WTC11 (cell line): Measurements from ENCODE around the gene ZNF823. TPM values are rescaled to one million over a fixed set of nuclear protein-coding genes. Genes with fewer than 3 reads are reported as not detected.

Experiments used
- ATAC-seq: fragments of 200-7000 bp; cut with Tn5 transposase; 2 replicates; pipeline ENCODE4 v1.10.0; 2021; ENCODE audit warnings: mild to moderate bottlenecking, moderate library complexity
- CTCF ChIA-PET: fragments of 300-600 bp; sonication (Branson Sonifier 250); formaldehyde crosslinking; loops from one replicate; lab custom pipeline; 2021; ENCODE audit warnings: antibody characterized with exemption; lab: Charles Lee
- POLR2A ChIA-PET: fragments of 350-600 bp; sonication (Branson Sonifier 250); formaldehyde crosslinking; loops from one replicate; lab custom pipeline; 2021; ENCODE audit warnings: antibody characterized with exemption; lab: Charles Lee
- DNase-seq: peaks from one replicate; pipeline ENCODE4 v3.0.0; 2021; ENCODE audit warnings: low spot score
- H3K27ac Mint-ChIP-seq: 2 replicates; pipeline ENCODE4 v1.8.0; 2021; ENCODE audit warnings: mixed read lengths
- H3K27me3 Mint-ChIP-seq: 2 replicates; pipeline ENCODE4 v1.8.0; 2021; ENCODE audit warnings: low read depth, mild to moderate bottlenecking, moderate library complexity, mixed read lengths
- H3K36me3 Mint-ChIP-seq: 2 replicates; pipeline ENCODE4 v1.8.0; 2021; ENCODE audit warnings: mixed read lengths
- H3K4me1 Mint-ChIP-seq: 2 replicates; pipeline ENCODE4 v1.8.0; 2022; ENCODE audit warnings: mixed read lengths
- H3K4me3 Mint-ChIP-seq: 2 replicates; pipeline ENCODE4 v1.8.0; 2021; ENCODE audit warnings: mild to moderate bottlenecking, moderate library complexity, mixed read lengths
- H3K9me3 Mint-ChIP-seq: 2 replicates; pipeline ENCODE4 v1.8.0; 2021; ENCODE audit warnings: mixed read lengths
- ELF4 ChIP-seq: sonication (generic); formaldehyde crosslinking; IDR thresholded peaks from 2 replicates; pipeline ENCODE4 v1.8.1; 2022; ENCODE audit warnings: low read depth, mild to moderate bottlenecking, moderate library complexity, missing genetic modification reagents
- ESRRA ChIP-seq: sonication (generic); formaldehyde crosslinking; IDR thresholded peaks from 2 replicates; pipeline ENCODE4 v1.8.1; 2022; ENCODE audit warnings: mild to moderate bottlenecking, missing genetic modification reagents, borderline replicate concordance
- FOXP1 ChIP-seq: sonication (generic); formaldehyde crosslinking; IDR thresholded peaks from 2 replicates; pipeline ENCODE4 v1.8.0; 2022; ENCODE audit warnings: missing genetic modification reagents, mild to moderate bottlenecking, moderate library complexity, borderline replicate concordance
- GABPB1 ChIP-seq: sonication (generic); formaldehyde crosslinking; IDR thresholded peaks from 2 replicates; pipeline ENCODE4 v1.8.1; 2023; ENCODE audit warnings: mild to moderate bottlenecking, missing genetic modification reagents
- JAZF1 ChIP-seq: fragments of 250-450 bp; sonication (Bioruptor Pico); IDR thresholded peaks from 2 replicates; pipeline ENCODE4 v1.9.0; 2021; ENCODE audit warnings: moderate library complexity, mild to moderate bottlenecking, inconsistent platforms
- MYBL2 ChIP-seq: sonication (generic); formaldehyde crosslinking; IDR thresholded peaks from 2 replicates; pipeline ENCODE4 v1.8.1; 2023; ENCODE audit warnings: mild to moderate bottlenecking, moderate library complexity, missing genetic modification reagents
- SMAD4 ChIP-seq: sonication (generic); formaldehyde crosslinking; IDR thresholded peaks from 2 replicates; pipeline ENCODE4 v1.8.0; 2022; ENCODE audit warnings: mild to moderate bottlenecking, missing genetic modification reagents
- SOX15 ChIP-seq: fragments of 250-450 bp; sonication (Bioruptor Pico); IDR thresholded peaks from 2 replicates; pipeline ENCODE4 v1.9.0; 2021; ENCODE audit warnings: mild to moderate bottlenecking
- TCF7 ChIP-seq: sonication (generic); formaldehyde crosslinking; IDR thresholded peaks from 2 replicates; pipeline ENCODE4 v1.8.0; 2022; ENCODE audit warnings: mild to moderate bottlenecking, low read depth, missing genetic modification reagents, moderate library complexity
- TEAD4 ChIP-seq: sonication (generic); formaldehyde crosslinking; IDR thresholded peaks from 2 replicates; pipeline ENCODE4 v1.8.0; 2022; ENCODE audit warnings: mild to moderate bottlenecking, missing genetic modification reagents
- ZNF416 ChIP-seq: fragments of 250-450 bp; sonication (Bioruptor Pico); IDR thresholded peaks from 2 replicates; pipeline ENCODE4 v1.9.0; 2021; ENCODE audit warnings: mild to moderate bottlenecking, inconsistent platforms
- total RNA-seq: library from RNA; stranded (reverse); gene quantifications from 3 replicates; pipeline ENCODE4 v1.2.3, GENCODE V29; 2021
- TF ChIP-seq, protein P1 (sequence below): sonication (generic); formaldehyde crosslinking; IDR thresholded peaks from 2 replicates; pipeline ENCODE4 v1.8.1; 2022; ENCODE audit warnings: mild to moderate bottlenecking, missing genetic modification reagents, moderate library complexity, borderline replicate concordance
- TF ChIP-seq, protein P2 (sequence below): sonication (generic); formaldehyde crosslinking; IDR thresholded peaks from 2 replicates; pipeline ENCODE4 v1.8.0; 2022; ENCODE audit warnings: missing genetic modification reagents

ZNF823 gene
- total RNA-seq, 1 experiment from 2014 or later = 5.4 TPM

DNA sequence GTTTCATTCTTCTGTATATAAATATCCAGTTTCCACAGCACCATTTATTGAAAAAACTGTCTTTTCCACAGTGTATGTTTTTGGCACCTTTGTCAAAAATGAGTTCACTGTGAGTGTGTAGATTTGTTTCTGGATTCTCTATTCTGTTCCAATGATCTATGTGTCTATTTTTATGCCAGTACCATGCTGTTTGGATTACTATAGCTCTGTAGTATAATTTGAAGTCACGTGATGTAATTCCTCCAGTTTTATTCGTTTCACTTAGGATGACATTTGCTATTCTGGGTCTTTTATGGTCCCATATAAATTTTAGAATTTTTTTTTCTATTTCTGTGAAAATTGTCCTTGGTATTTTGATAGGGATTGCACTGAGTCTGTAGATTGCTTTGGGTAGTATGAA is 11.0 kb upstream of the ZNF823 start:
- TF ChIP-seq JAZF1 (CRISPR knock-in tag) (no peak), SOX15 (no peak)
- Mint-ChIP-seq H3K4me1 (no peaks in the 10 kb centered on the region), H3K36me3 (peaks cover 14% of the 10 kb centered on the region), H3K27me3 (peaks cover 28% of the 10 kb centered on the region), H3K4me3 (no peak overlapping the region), H3K9me3 (peaks cover 72% of the 10 kb centered on the region), H3K27ac (no peak overlapping the region)
- ATAC-seq (no peak), DNase-seq (no peak)
- CTCF ChIA-PET = no interaction called here
- POLR2A ChIA-PET = no interaction called here

DNA sequence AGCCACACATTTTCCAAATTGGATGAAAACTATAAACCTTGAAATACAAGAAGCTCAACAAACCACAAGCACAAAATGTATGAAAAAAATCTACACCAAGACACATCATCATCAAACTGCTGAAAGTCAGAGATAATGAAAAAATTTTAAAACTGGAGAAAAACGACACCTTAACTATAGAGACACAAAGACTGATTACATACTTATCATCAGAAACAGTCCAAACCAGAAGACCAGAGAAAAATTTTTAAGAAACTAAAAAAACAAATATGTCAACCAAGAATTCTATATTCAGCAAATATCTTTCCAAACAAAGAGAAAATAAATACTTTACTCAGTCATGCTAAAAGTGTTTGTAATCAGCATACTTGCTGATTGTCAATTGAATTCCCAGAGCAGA is 8.5 kb upstream of the ZNF823 start:
- Mint-ChIP-seq H3K27ac (no peak overlapping the region), H3K27me3 (peaks cover 20% of the 10 kb centered on the region), H3K36me3 (peaks cover 14% of the 10 kb centered on the region), H3K4me3 (no peak overlapping the region), H3K9me3 (peaks cover 54% of the 10 kb centered on the region), H3K4me1 (no peaks in the 10 kb centered on the region)
- DNase-seq (no peak), ATAC-seq (no peak)
- CTCF ChIA-PET = interaction anchor here (0.6 kb wide), 1 partner anchor 238 kb away, joined by 3 read pairs; no protein-coding TSS in a partner anchor
- no peak for TF ChIP-seq ZNF416 (CRISPR knock-in tag)
- POLR2A ChIA-PET = no interaction called here

DNA sequence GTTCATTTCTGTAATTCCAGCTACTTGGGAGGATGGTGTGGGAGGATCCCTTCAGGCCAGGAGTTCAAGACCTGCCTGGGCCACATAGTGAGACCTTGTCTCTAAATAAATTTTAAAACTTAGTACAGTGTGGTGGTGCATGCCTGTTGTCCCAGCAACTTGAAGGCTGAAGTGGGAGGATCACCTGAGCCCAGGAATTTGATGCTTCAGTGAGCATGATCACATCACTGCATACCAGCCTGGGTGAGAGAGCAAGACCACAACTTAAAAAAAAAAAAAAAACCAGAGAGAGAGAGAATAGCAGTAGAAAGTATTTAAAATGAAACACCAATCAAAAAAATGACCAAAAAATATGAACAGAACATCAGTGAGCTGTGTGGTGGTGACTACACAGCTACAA is 7.1 kb upstream of the ZNF823 start:
- POLR2A ChIA-PET = no interaction called here
- no peak overlapping the region for H3K4me3 Mint-ChIP-seq
- H3K27me3 Mint-ChIP-seq = peaks cover 29% of the 10 kb centered on the region
- no peaks in the 10 kb centered on the region for H3K4me1 Mint-ChIP-seq
- CTCF ChIA-PET = no interaction called here
- DNase-seq = no peak
- H3K36me3 Mint-ChIP-seq = peaks cover 14% of the 10 kb centered on the region
- no peak for ATAC-seq
- TF ChIP-seq MYBL2 = no peak
- H3K9me3 Mint-ChIP-seq = peaks cover 40% of the 10 kb centered on the region
- H3K27ac Mint-ChIP-seq = no peak overlapping the region

DNA sequence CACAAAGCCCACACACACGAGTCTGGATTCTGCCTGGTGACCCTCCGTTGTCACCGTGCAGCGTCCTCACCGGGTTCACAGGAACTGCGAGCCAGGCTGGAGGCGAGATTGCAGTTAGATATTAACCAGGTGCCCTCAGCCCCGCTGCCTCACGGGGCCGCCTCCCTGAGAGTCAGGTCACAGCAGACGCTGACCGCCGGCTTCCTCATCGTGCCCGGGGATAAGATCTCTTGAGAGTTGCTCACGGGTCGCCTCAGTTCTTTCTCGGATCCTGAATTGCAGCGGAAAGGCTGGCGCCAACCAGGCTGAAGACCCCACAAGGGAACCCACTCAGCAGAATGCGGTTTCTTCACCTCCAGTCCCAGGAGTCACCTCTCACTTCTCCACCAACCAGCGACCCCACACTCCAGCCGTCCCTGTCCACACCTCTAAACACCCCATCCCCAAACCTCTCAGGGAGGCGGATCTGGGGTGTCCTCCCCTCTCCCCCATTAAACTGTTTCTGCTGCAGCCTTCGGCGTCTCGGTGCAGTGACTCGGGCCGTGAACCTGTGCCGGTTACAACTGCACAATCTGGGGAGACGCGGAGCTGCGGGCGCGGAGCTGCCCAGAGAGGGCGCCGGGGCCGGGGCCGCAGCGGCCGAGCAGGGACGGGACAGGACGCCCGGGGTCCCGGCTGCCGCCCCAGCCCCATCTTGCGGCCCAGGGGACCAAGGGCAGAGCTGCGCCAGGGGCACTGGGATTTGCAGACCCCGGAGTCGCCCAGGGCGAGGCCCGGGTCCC is 591 bp downstream of the ZNF823 start:
- ChIA-PET CTCF (interaction anchor here (0.8 to 1.0 kb wide), 3 partner anchors 38 to 59 kb away, joined by 3 to 5 read pairs (median 4); no protein-coding TSS in a partner anchor), POLR2A (interaction anchor here (0.5 kb wide), 1 partner anchor 166 kb away, joined by 3 read pairs; no protein-coding TSS in a partner anchor)
- peak; percentile 35 for ATAC-seq
- no peak overlapping the region for H3K27ac Mint-ChIP-seq
- peaks cover 41% of the 10 kb centered on the region for H3K27me3 Mint-ChIP-seq
- DNase-seq = peak; percentile 50
- H3K9me3 Mint-ChIP-seq = no peaks in the 10 kb centered on the region
- H3K4me3 Mint-ChIP-seq = peak overlapping the region; percentile 98
- TF ChIP-seq, protein P1, sequence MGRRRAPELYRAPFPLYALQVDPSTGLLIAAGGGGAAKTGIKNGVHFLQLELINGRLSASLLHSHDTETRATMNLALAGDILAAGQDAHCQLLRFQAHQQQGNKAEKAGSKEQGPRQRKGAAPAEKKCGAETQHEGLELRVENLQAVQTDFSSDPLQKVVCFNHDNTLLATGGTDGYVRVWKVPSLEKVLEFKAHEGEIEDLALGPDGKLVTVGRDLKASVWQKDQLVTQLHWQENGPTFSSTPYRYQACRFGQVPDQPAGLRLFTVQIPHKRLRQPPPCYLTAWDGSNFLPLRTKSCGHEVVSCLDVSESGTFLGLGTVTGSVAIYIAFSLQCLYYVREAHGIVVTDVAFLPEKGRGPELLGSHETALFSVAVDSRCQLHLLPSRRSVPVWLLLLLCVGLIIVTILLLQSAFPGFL (CRISPR knock-in tag) = no peak
- TF ChIP-seq FOXP1 (CRISPR knock-in tag) = 0 out of 2 replicates have a peak, but pooled peaks have one; percentile 18
- peaks cover 10% of the 10 kb centered on the region for H3K4me1 Mint-ChIP-seq
- no peaks in the 10 kb centered on the region for H3K36me3 Mint-ChIP-seq

DNA sequence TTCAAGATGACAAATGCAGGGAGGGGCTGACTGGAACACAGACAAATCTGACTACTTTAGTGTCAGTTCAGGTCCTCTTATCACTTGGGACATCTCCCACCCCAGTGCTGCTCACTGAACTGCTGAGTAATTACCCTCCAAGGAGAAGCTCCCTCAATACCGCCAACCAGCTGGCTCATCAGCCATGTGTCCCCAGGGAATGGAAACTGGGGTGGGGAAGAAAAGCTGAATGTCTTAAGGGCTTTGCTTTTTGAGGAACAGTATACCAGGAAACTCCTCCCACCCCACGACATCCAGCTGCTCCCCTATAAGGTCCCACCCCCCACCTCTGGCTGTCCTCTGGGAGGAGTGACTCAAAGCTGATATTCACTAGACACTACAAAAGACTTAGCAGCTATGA is 2.0 kb downstream of the ZNF823 start:
- peak overlapping the region; percentile 98 for H3K4me3 Mint-ChIP-seq
- TF ChIP-seq ELF4 (CRISPR knock-in tag) (no peak), TCF7 (CRISPR knock-in tag) (no peak), SMAD4 (CRISPR knock-in tag) (no peak), TEAD4 (CRISPR knock-in tag) (no peak), GABPB1 (no peak), ESRRA (CRISPR knock-in tag) (no peak)
- TF ChIP-seq, protein P2, sequence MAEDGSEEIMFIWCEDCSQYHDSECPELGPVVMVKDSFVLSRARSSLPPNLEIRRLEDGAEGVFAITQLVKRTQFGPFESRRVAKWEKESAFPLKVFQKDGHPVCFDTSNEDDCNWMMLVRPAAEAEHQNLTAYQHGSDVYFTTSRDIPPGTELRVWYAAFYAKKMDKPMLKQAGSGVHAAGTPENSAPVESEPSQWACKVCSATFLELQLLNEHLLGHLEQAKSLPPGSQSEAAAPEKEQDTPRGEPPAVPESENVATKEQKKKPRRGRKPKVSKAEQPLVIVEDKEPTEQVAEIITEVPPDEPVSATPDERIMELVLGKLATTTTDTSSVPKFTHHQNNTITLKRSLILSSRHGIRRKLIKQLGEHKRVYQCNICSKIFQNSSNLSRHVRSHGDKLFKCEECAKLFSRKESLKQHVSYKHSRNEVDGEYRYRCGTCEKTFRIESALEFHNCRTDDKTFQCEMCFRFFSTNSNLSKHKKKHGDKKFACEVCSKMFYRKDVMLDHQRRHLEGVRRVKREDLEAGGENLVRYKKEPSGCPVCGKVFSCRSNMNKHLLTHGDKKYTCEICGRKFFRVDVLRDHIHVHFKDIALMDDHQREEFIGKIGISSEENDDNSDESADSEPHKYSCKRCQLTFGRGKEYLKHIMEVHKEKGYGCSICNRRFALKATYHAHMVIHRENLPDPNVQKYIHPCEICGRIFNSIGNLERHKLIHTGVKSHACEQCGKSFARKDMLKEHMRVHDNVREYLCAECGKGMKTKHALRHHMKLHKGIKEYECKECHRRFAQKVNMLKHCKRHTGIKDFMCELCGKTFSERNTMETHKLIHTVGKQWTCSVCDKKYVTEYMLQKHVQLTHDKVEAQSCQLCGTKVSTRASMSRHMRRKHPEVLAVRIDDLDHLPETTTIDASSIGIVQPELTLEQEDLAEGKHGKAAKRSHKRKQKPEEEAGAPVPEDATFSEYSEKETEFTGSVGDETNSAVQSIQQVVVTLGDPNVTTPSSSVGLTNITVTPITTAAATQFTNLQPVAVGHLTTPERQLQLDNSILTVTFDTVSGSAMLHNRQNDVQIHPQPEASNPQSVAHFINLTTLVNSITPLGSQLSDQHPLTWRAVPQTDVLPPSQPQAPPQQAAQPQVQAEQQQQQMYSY = no peak
- TF ChIP-seq, all 79 proteins: peak for 0
- Mint-ChIP-seq H3K27me3 (peaks cover 32% of the 10 kb centered on the region), H3K27ac (no peak overlapping the region), H3K9me3 (no peaks in the 10 kb centered on the region), H3K36me3 (no peaks in the 10 kb centered on the region), H3K4me1 (peaks cover 16% of the 10 kb centered on the region)
- ChIA-PET CTCF (interaction anchor here (0.9 to 2.5 kb wide), 2 partner anchors 37 to 61 kb away, joined by 3 to 13 read pairs; partner anchors contain the start of gene ZNF491), POLR2A (no interaction called here)
- ATAC-seq (no peak), DNase-seq (no peak)
